BLaER1 (cell line): ENCODE results near the gene GPATCH2.
A peak's percentile ranks its signal among the peaks of the same experiment; 100 is the strongest.

Experiments
- H3K27ac ChIP-seq: shearing (Covaris generic); formaldehyde crosslinking; 2 replicates; pipeline ENCODE4 v1.8.1; 2022
- H3K27me3 ChIP-seq: shearing (Covaris generic); formaldehyde crosslinking; 2 replicates; pipeline ENCODE4 v1.8.1; 2022
- H3K36me3 ChIP-seq: shearing (Covaris generic); formaldehyde crosslinking; 2 replicates; pipeline ENCODE4 v1.8.1; 2022
- H3K4me1 ChIP-seq: shearing (Covaris generic); formaldehyde crosslinking; 2 replicates; pipeline ENCODE4 v1.8.1; 2022
- H3K4me2 ChIP-seq: shearing (Covaris generic); formaldehyde crosslinking; 2 replicates; pipeline ENCODE4 v1.8.1; 2022
- H3K4me3 ChIP-seq: shearing (Covaris generic); formaldehyde crosslinking; 2 replicates; pipeline ENCODE4 v1.8.1; 2022
- H3K9ac ChIP-seq: shearing (Covaris generic); formaldehyde crosslinking; 2 replicates; pipeline ENCODE4 v1.8.1; 2022
- H3K9me3 ChIP-seq: shearing (Covaris generic); formaldehyde crosslinking; 2 replicates; pipeline ENCODE4 v1.8.1; 2022
- H4K20me1 ChIP-seq: shearing (Covaris generic); formaldehyde crosslinking; 2 replicates; pipeline ENCODE4 v1.8.1; 2022
- Cebpa-rat ChIP-seq: shearing (Covaris generic); IDR thresholded peaks from 2 replicates; pipeline ENCODE4 v1.8.1; 2022

Gene GPATCH2

GRCh38 chr1:217630711-217631591, at the start of gene GPATCH2, which contains the start of gene SPATA17:
Gene GPATCH2 (minus strand): TSS chr1:217631090. CDS start chr1:217630971, 119 bp downstream.
Gene SPATA17 (plus strand): TSS chr1:217631344. CDS start chr1:217631379, 35 bp downstream.
- peak within 1 kb of the TSS; percentile 98 for H3K27ac ChIP-seq
- H3K9ac ChIP-seq, result peak within 1 kb of the TSS; percentile 94
- H3K4me2 ChIP-seq, result peak within 1 kb of the TSS; percentile 85
- no peak for TF ChIP-seq Cebpa-rat
- no peaks in the 10 kb centered on the region for H3K27me3 ChIP-seq
- H3K9me3 ChIP-seq, result no peaks in the 10 kb centered on the region
- H3K36me3 ChIP-seq, result no peaks in the 10 kb centered on the region
- peaks cover 23% of the 10 kb centered on the region for H3K4me1 ChIP-seq
- no peaks in the 10 kb centered on the region for H4K20me1 ChIP-seq
- peak within 1 kb of the TSS; percentile 84 for H3K4me3 ChIP-seq

DNA sequence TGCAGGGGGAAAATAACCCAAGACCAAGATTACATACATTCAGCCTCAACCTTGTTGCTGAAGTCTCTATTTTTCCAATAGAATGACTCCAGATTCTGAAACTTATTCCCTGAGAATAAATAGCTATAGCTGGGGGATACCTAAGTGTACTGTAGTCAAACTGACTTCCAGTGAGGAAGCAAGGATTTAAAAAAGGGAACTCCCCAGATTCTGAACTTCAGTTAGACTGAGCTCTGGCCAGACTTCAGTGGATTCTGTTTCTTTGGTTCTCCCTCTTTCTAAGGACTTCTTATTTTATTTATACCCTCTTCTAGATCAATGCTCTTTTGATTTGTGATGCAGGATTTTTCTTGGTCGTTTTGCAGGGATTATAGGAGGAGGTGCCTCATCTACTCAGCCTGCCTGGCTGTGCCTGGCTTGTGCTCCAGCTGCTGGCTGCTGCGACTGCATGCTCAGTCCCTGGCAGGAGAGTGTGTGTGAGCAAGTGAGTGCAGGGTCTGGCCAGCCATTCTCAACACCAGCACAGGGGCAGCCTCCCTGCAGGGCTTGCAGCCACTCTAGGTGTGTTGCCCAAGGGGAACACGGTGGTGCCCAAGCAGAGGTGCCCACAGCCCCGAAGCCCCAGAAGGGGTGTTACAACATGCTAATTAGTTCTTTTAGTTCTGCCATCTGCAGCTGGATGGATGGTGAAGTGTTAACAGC, 43.3 kb upstream of the GPATCH2 start:
- Histone ChIP-seq H3K9ac (no peak overlapping the region), H3K4me1 (no peaks in the 10 kb centered on the region), H3K4me2 (no peak overlapping the region), H3K27me3 (no peaks in the 10 kb centered on the region), H4K20me1 (no peaks in the 10 kb centered on the region), H3K4me3 (no peak overlapping the region), H3K9me3 (no peaks in the 10 kb centered on the region), H3K36me3 (no peaks in the 10 kb centered on the region), H3K27ac (no peak overlapping the region)
- TF ChIP-seq Cebpa-rat, result no peak

DNA sequence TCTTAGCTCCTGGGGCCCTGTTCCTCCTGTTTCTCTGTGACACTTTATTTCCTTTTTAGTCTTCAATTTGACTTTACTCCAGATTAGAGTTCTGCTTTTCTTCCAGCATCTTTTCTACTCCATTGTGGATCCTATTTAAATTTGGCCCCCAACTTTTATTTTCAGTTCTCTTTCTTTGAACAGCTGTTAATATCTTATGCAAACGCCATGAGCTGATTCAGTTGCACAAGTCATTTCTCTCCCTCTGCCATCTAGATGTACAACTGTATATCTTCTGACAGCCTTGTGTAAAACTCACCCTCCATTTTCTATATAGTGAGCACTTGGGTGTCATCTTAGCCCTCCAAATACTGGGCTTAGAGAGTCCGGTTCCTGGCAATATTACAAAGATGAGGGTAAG, 42.5 kb upstream of the GPATCH2 start:
- no peaks in the 10 kb centered on the region for H3K36me3 ChIP-seq
- H3K4me2 ChIP-seq, result no peak overlapping the region
- TF ChIP-seq Cebpa-rat, result no peak
- H3K9me3 ChIP-seq, result no peaks in the 10 kb centered on the region
- no peaks in the 10 kb centered on the region for H3K4me1 ChIP-seq
- H3K27me3 ChIP-seq, result no peaks in the 10 kb centered on the region
- H3K4me3 ChIP-seq, result no peak overlapping the region
- H4K20me1 ChIP-seq, result no peaks in the 10 kb centered on the region
- no peak overlapping the region for H3K9ac ChIP-seq
- no peak overlapping the region for H3K27ac ChIP-seq

GRCh38 chr1:217668351-217668940, 37.6 kb upstream of the GPATCH2 start:
- H3K4me2 ChIP-seq, result no peak overlapping the region
- no peak for TF ChIP-seq Cebpa-rat
- no peaks in the 10 kb centered on the region for H3K36me3 ChIP-seq
- H3K9ac ChIP-seq, result no peak overlapping the region
- H3K4me3 ChIP-seq, result no peak overlapping the region
- no peaks in the 10 kb centered on the region for H3K27me3 ChIP-seq
- H3K9me3 ChIP-seq, result no peaks in the 10 kb centered on the region
- no peaks in the 10 kb centered on the region for H3K4me1 ChIP-seq
- no peak overlapping the region for H3K27ac ChIP-seq
- H4K20me1 ChIP-seq, result no peaks in the 10 kb centered on the region

- H4K20me1 ChIP-seq, result no peaks in the 10 kb centered on the region
- H3K36me3 ChIP-seq, result no peaks in the 10 kb centered on the region
- no peak overlapping the region for H3K9ac ChIP-seq
- H3K27ac ChIP-seq, result no peak overlapping the region
- no peak overlapping the region for H3K4me3 ChIP-seq
- H3K9me3 ChIP-seq, result no peaks in the 10 kb centered on the region
- H3K27me3 ChIP-seq, result no peaks in the 10 kb centered on the region
- no peaks in the 10 kb centered on the region for H3K4me1 ChIP-seq
- no peak for TF ChIP-seq Cebpa-rat
- no peak overlapping the region for H3K4me2 ChIP-seq
These were observed 30.5 kb upstream of the GPATCH2 start for GRCh38 chr1:217661407-217661806.

DNA sequence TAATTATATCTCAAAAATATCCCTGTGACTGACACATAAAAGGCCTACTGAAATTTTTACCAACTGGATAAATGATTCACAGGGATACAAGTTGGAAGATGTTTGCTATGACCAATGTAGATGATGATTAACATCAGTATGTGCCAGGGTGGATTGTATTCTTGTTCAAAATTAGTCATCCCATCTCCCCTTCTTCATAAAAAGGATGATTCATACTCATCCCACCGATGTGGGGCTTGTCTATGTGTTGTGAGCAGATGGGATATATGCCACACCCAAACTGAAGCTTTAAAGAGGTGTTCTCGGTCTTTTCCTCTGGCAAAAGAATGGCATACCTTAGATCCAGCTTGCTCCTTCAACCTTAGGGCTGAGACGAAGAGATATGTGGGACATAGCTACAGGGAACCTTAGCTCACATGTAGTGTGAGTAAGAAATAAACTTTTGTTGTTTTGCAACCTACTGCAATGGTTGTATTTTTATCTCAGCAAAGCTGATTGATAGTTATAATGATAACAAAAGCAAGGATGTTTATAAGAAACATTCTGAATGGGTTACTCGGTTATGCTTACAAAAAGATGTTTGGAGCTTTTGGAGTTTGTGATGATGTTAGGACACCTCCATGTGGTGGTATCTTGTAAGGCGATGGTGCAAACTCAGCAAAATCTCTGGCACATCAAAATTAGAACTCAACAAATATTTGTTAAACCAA, 29.6 kb upstream of the GPATCH2 start:
- Histone ChIP-seq H4K20me1 (no peaks in the 10 kb centered on the region), H3K27ac (no peak overlapping the region), H3K9ac (no peak overlapping the region), H3K4me2 (no peak overlapping the region), H3K4me3 (no peak overlapping the region), H3K4me1 (no peaks in the 10 kb centered on the region), H3K36me3 (no peaks in the 10 kb centered on the region), H3K9me3 (no peaks in the 10 kb centered on the region), H3K27me3 (no peaks in the 10 kb centered on the region)
- TF ChIP-seq Cebpa-rat, result no peak

DNA sequence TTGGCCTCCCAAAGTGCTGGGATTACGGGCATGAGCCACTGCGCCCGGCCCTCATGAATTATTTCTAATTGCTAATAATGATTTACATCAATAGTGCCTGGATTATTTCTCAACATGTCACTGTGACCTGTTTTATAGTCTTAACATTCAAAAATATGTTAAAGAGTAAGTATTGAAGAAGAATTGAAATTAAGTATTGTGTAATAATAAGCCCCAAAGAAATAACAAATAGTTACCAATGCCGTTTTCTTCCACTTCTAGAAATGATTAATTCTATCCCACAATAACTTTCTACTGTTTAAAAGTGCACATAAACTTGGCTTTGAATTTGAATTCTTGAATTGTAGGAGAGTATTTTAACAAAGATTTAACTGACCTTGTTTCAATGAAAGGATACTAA, 19.8 kb upstream of the GPATCH2 start:
- Histone ChIP-seq H3K9me3 (no peaks in the 10 kb centered on the region), H3K27ac (no peak overlapping the region), H3K4me2 (no peak overlapping the region), H3K27me3 (no peaks in the 10 kb centered on the region), H4K20me1 (no peaks in the 10 kb centered on the region), H3K4me1 (no peaks in the 10 kb centered on the region), H3K36me3 (no peaks in the 10 kb centered on the region), H3K4me3 (no peak overlapping the region), H3K9ac (no peak overlapping the region)
- TF ChIP-seq Cebpa-rat, result no peak

DNA sequence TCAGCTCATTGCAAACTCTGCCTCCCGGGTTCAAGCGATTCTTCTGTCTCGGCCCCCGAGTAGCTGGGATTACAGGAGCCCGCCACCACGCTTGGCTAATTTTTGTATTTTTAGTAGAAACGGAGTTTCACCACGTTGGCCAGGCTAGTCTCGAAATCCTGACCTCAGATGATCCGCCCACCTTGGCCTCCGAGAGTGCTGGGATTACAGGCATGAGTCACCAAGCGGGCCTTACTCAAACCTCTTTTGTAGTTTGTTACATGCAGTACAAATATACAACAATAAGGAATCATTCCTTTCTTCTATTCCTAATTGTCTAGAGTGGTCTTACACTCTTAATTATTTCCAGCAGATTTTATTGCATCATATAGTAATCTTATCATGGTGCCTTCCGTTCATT, 16.9 kb upstream of the GPATCH2 start:
- no peak overlapping the region for H3K9ac ChIP-seq
- H3K4me2 ChIP-seq, result no peak overlapping the region
- H3K4me1 ChIP-seq, result no peaks in the 10 kb centered on the region
- no peaks in the 10 kb centered on the region for H3K27me3 ChIP-seq
- no peaks in the 10 kb centered on the region for H3K36me3 ChIP-seq
- TF ChIP-seq Cebpa-rat, result no peak
- H3K27ac ChIP-seq, result no peak overlapping the region
- no peaks in the 10 kb centered on the region for H3K9me3 ChIP-seq
- H4K20me1 ChIP-seq, result no peaks in the 10 kb centered on the region
- H3K4me3 ChIP-seq, result no peak overlapping the region

DNA sequence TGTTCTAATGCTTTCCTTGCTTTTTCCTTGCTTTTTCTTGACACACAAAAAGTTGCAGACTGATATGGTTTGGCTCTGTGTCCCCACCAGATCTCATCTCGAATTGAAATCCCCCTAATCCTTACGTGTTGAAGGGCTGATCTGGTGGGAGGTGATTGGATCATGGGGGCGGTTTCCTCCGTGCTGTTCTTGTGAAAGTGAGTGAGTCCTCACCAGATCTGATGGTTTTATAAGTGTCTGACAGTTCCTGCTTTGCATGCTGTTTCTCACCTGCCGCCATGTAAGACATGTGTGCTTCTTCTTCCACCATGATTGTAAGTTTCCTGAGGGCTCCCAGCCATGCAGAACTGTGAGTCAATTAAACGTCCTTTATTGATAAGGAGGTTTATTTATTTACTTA, 11.6 kb upstream of the GPATCH2 start:
- Histone ChIP-seq H3K27me3 (no peaks in the 10 kb centered on the region), H3K36me3 (no peaks in the 10 kb centered on the region), H3K4me3 (no peak overlapping the region), H3K4me2 (no peak overlapping the region), H3K9me3 (no peaks in the 10 kb centered on the region), H3K27ac (no peak overlapping the region), H4K20me1 (no peaks in the 10 kb centered on the region), H3K4me1 (no peaks in the 10 kb centered on the region), H3K9ac (no peak overlapping the region)
- no peak for TF ChIP-seq Cebpa-rat
